Adrenal gland (tissue), 12 donors: ENCODE data around the gene NAV2. TPM values are rescaled to one million over a fixed set of nuclear protein-coding genes. Genes with fewer than 3 reads are reported as not detected.

ENCODE experiments used
- DNase-seq, 7 donors: peaks; one replicate each; pipeline ENCODE4 v3.0.0-alpha.2; 2019 to 2020
- H3K27ac ChIP-seq, 5 donors: fragments of 200-600 bp; sonication (generic) in 4 of 5; 1 replicate in 3 of 5; 2 replicates in 2 of 5; pipeline versions ENCODE4 v1.5.1 to v1.8.0; 2016 to 2020; ENCODE audit warnings: mild to moderate bottlenecking in 1 of 5
- H3K27me3 ChIP-seq: fragments of 200-600 bp; 2 replicates; pipeline ENCODE4 v1.8.0; 2021
- H3K36me3 ChIP-seq, 2 donors: fragments of 200-600 bp; replicated peaks in 1 of 2; 1 replicate in 1 of 2; 2 replicates in 1 of 2; pipeline versions ENCODE4 v1.5.1 to v1.8.0; 2018 to 2022
- H3K4me1 ChIP-seq, 2 donors: fragments of 200-600 bp; replicated peaks in 1 of 2; 1 replicate in 1 of 2; 2 replicates in 1 of 2; pipeline versions ENCODE4 v1.5.1 to v1.8.0; 2018 to 2021
- H3K4me3 ChIP-seq, 4 donors: fragments of 200-600 bp; sonication (generic) in 3 of 4; one replicate each; pipeline ENCODE4 v1.5.1; 2016 to 2018
- H3K9me3 ChIP-seq, 3 donors: fragments of 200-600 bp; sonication (generic) in 1 of 3; replicated peaks in 1 of 3; 1 replicate in 2 of 3; 2 replicates in 1 of 3; pipeline versions ENCODE4 v1.5.1 to v1.8.0; 2016 to 2021
- CTCF ChIP-seq, 6 experiments: fragments of 450-650 bp in 4 of 6; fragments of 200-600 bp in 2 of 6; sonication (generic) in 1 of 6; IDR thresholded peaks; 1 replicate in 5 of 6; 2 replicates in 1 of 6; pipeline versions ENCODE4 v1.5.1 to v1.8.0; 2016 to 2021; ENCODE audit warnings: antibody characterized with exemption in 6 of 6, mild to moderate bottlenecking in 2 of 6, moderate library complexity in 1 of 6
- POLR2A ChIP-seq, 2 donors: fragments of 450-650 bp; IDR thresholded peaks; one replicate each; pipeline ENCODE4 v1.6.1; 2017; ENCODE audit warnings: antibody characterized with exemption in 2 of 2, mild to moderate bottlenecking in 2 of 2, moderate library complexity in 1 of 2
- WGBS, 4 donors: extraction: QIAGEN DNeasy Blood & Tissue Kit in 2 of 4; methylation state at CpG; one replicate each; pipeline versions ENCODE4 v1.1.5 to v1.1.7; 2013 to 2017; 5-methylcytosine and 5-hydroxymethylcytosine counted together
- intact Hi-C, 2 donors: fragments of 100-400 bp; cut with DNase I; formaldehyde crosslinking; loops; one replicate each; pipeline versions ENCODE4 v1.14.1 to v1.15.0; 2022 to 2023
- polyA plus RNA-seq, 3 donors: library from polyadenylated mRNA; stranded (reverse); fragments of 200-250 nt in 2 of 3; fragments of 350-450 nt in 1 of 3; fragmentation: Illumina TruSeq in 1 of 3; extraction: RNeasy Lipid Tissue Mini Kit (QIAGEN cat#74804) in 1 of 3; gene quantifications; one replicate each; pipeline ENCODE4 v1.2.3, GENCODE V29; 2013 to 2014
- total RNA-seq, 9 donors: library from RNA; depleted of rRNA in 4 of 9; stranded (reverse); fragments of >200 nt in 4 of 9; fragments of 120-200 nt in 1 of 9; fragmentation: NEBNext Ultra II Directional in 1 of 9; extraction: Animal tissue kit (Norgen Biotek cat#: 25700) in 1 of 9; gene quantifications; one replicate each; pipeline versions ENCODE4 v1.1.0 to v1.2.4, GENCODE V29; 2013 to 2023
- donor health status: healthy with polysubstance abuse.
- donor health status: Bipolar disorder and iron deficiency.
- donor health status: DM: yes; HTN: yes; CAD: no.
- donor health status: DM: no; HTN: no; CAD: no.
- donor health status: DM: no; HTN: no; CAD: no.
- donor health status: DM: yes; HTN: yes; CAD: no.

NAV2 gene
- total and polyA plus RNA-seq, 12 donors, result 1.6 to 9.2 (median 5.5) TPM

GRCh38 chr11:19689281-19690000, 23.2 kb upstream of the NAV2 start:
- no peaks in the 10 kb centered on the region for H3K9me3 ChIP-seq
- TF ChIP-seq CTCF (IDR thresholded peaks at IDR 0.05) (no peak), POLR2A (IDR thresholded peaks at IDR 0.05) (no peak)
- H3K4me1 ChIP-seq, result no peaks in the 10 kb centered on the region
- no peaks in the 10 kb centered on the region for H3K36me3 ChIP-seq
- intact Hi-C loops, result no loop called here
- H3K27me3 ChIP-seq, result no peaks in the 10 kb centered on the region
- WGBS, 4 donors, result 83 to 94% (median 91%) methylated on average over 8 of the region's 8 CpGs
- no peak for DNase-seq
- no peak overlapping the region for H3K4me3 ChIP-seq
- no peak overlapping the region for H3K27ac ChIP-seq

GRCh38 chr11:19690885-19691284, 21.8 kb upstream of the NAV2 start:
- H3K27me3 ChIP-seq, result no peaks in the 10 kb centered on the region
- no peak for DNase-seq
- no peaks in the 10 kb centered on the region for H3K9me3 ChIP-seq
- no peaks in the 10 kb centered on the region for H3K4me1 ChIP-seq
- no peak overlapping the region for H3K4me3 ChIP-seq
- intact Hi-C loops, result no loop called here
- no peak overlapping the region for H3K27ac ChIP-seq
- H3K36me3 ChIP-seq, result no peaks in the 10 kb centered on the region
- no peak for TF ChIP-seq CTCF (IDR thresholded peaks at IDR 0.05)
- TF ChIP-seq POLR2A (IDR thresholded peaks at IDR 0.05), result no peak
- 60 to 85% (median 77%) methylated on average over 2 of the region's 2 CpGs for WGBS, 4 donors

- H3K9me3 ChIP-seq, result no peaks in the 10 kb centered on the region
- no peaks in the 10 kb centered on the region for H3K4me1 ChIP-seq
- no peak overlapping the region for H3K27ac ChIP-seq
- WGBS, 4 donors, result 87 to 92% (median 89%) methylated on average over 6 to 8 of the region's 8 CpGs
- no peaks in the 10 kb centered on the region for H3K27me3 ChIP-seq
- TF ChIP-seq POLR2A (IDR thresholded peaks at IDR 0.05) (no peak), CTCF (IDR thresholded peaks at IDR 0.05) (no peak)
- DNase-seq, result no peak
- H3K36me3 ChIP-seq, result no peaks in the 10 kb centered on the region
- intact Hi-C loops, result no loop called here
- H3K4me3 ChIP-seq, result no peak overlapping the region
Observed at GRCh38 chr11:19691815-19692500, 20.7 kb upstream of the NAV2 start.

GRCh38 chr11:19693146-19693545, 19.5 kb upstream of the NAV2 start:
- no peak overlapping the region for H3K27ac ChIP-seq
- no peaks in the 10 kb centered on the region for H3K27me3 ChIP-seq
- intact Hi-C loops, result no loop called here
- DNase-seq, result no peak
- TF ChIP-seq POLR2A (IDR thresholded peaks at IDR 0.05), result no peak
- TF ChIP-seq CTCF (IDR thresholded peaks at IDR 0.05), result no peak
- H3K4me3 ChIP-seq, result no peak overlapping the region
- WGBS, 4 donors, result 83 to 94% (median 87%) methylated on average over 5 of the region's 5 CpGs
- no peaks in the 10 kb centered on the region for H3K9me3 ChIP-seq
- H3K36me3 ChIP-seq, result no peaks in the 10 kb centered on the region
- H3K4me1 ChIP-seq, result no peaks in the 10 kb centered on the region
